Measurements from ENCODE around the gene DCAF17.

GRCh38 chr2:171459498-171459897 is 25.5 kb downstream of the DCAF17 start:
- TF ChIP-seq YY1 (IDR thresholded peaks at IDR 0.05; ENCODE audit: insufficient read depth, insufficient read length) = no peak
- no peak for TF ChIP-seq ZNF274 (IDR thresholded peaks at IDR 0.05; ENCODE audit: low read depth, low read length)
- no peak for TF ChIP-seq SUZ12 (IDR thresholded peaks at IDR 0.05; ENCODE audit: extremely low read depth, insufficient read depth, insufficient read length)

Measured in NT2/D1 (cell line).